Adrenal gland (tissue), 5 donors: ENCODE data around the gene KRTAP9-7.

Experiments used
- CTCF ChIP-seq, 6 experiments: fragments of 450-650 bp in 4 of 6; fragments of 200-600 bp in 2 of 6; sonication (generic) in 1 of 6; IDR thresholded peaks; 1 replicate in 5 of 6; 2 replicates in 1 of 6; pipeline versions ENCODE4 v1.5.1 to v1.8.0; 2016 to 2021; ENCODE audit warnings: antibody characterized with exemption in 6 of 6, mild to moderate bottlenecking in 2 of 6, moderate library complexity in 1 of 6
- POLR2A ChIP-seq, 2 donors: fragments of 450-650 bp; IDR thresholded peaks; one replicate each; pipeline ENCODE4 v1.6.1; 2017; ENCODE audit warnings: antibody characterized with exemption in 2 of 2, mild to moderate bottlenecking in 2 of 2, moderate library complexity in 1 of 2
- donor health status: DM: no; HTN: no; CAD: no.

GRCh38 chr17:41264599-41264998 lies 10.9 kb upstream of the KRTAP9-7 start:
- TF ChIP-seq CTCF (IDR thresholded peaks at IDR 0.05) (no peak), POLR2A (IDR thresholded peaks at IDR 0.05) (no peak)
